Activated CD4-positive, alpha-beta T cell treated with anti-CD3 and anti-CD28 coated beads for 36 hours (primary cell): ENCODE data around the gene NOTUM. TPM values are rescaled to one million over a fixed set of nuclear protein-coding genes. Genes with fewer than 3 reads are reported as not detected.
"Not testable (repeated sequence)": the region's sequence is repeated elsewhere in the genome, so short reads cannot be mapped to it uniquely, and the experiment has no call there.

Experiments used
- ATAC-seq: fragments of 200-7000 bp; cut with Tn5 transposase; one replicate; pipeline ENCODE4 v1.10.0; 2021; ENCODE audit warnings: mild to moderate bottlenecking, moderate library complexity
- CTCF ChIA-PET: fragments of 350-600 bp; sonication (Branson Sonifier 250); formaldehyde crosslinking; loops from one replicate; lab custom pipeline; 2021; ENCODE audit warnings: antibody characterized with exemption; lab: Charles Lee
- POLR2A ChIA-PET: fragments of 350-600 bp; sonication (Branson Sonifier 250); formaldehyde crosslinking; loops from one replicate; lab custom pipeline; 2021; ENCODE audit warnings: antibody characterized with exemption, inconsistent platforms; lab: Charles Lee
- DNase-seq: peaks from one replicate; pipeline ENCODE4 v3.0.0-alpha.2; 2020
- H3K27ac Mint-ChIP-seq: one replicate; pipeline ENCODE4 v1.8.0; 2021; ENCODE audit warnings: mixed read lengths
- H3K27me3 Mint-ChIP-seq: one replicate; pipeline ENCODE4 v1.8.0; 2021; ENCODE audit warnings: mixed read lengths
- H3K36me3 Mint-ChIP-seq: one replicate; pipeline ENCODE4 v1.8.0; 2021; ENCODE audit warnings: low read depth, mixed read lengths
- H3K4me1 Mint-ChIP-seq: one replicate; pipeline ENCODE4 v1.8.0; 2021; ENCODE audit warnings: mixed read lengths
- H3K4me3 Mint-ChIP-seq: one replicate; pipeline ENCODE4 v1.8.0; 2021; ENCODE audit warnings: mild to moderate bottlenecking, moderate library complexity, mixed read lengths
- H3K9me3 Mint-ChIP-seq: one replicate; pipeline ENCODE4 v1.8.0; 2021; ENCODE audit warnings: low read depth, mixed read lengths
- intact Hi-C, 2 experiments: fragments of 100-400 bp; cut with DNase I in 1 of 2; cut with micrococcal nuclease in 1 of 2; formaldehyde crosslinking; loops; one replicate each; pipeline versions ENCODE4 v1.14.2 to v1.15.1; 2022 to 2024; cut with DNase I, micrococcal nuclease
- total RNA-seq, 2 experiments: library from RNA; stranded (reverse); gene quantifications; one replicate each; pipeline ENCODE4 v1.2.3, GENCODE V29; 2021

Gene NOTUM
- total RNA-seq, 2 experiments from 2014 or later, result 0.87 to 0.97 TPM

GRCh38 chr17:81923302-81924260 lies 37.4 kb downstream of the NOTUM start:
- peak; percentile 49 for DNase-seq
- Mint-ChIP-seq H3K4me3 (no peak overlapping the region), H3K36me3 (peaks cover 9% of the 10 kb centered on the region), H3K9me3 (no peaks in the 10 kb centered on the region), H3K27me3 (no peaks in the 10 kb centered on the region), H3K27ac (no peak overlapping the region), H3K4me1 (peaks cover 31% of the 10 kb centered on the region)
- ChIA-PET POLR2A (interaction anchor here (0.5 kb wide), 1 partner anchor 12 kb away, joined by 4 read pairs; no protein-coding TSS in a partner anchor), CTCF (interaction anchor here (0.6 to 2.1 kb wide), 3 partner anchors 11 to 596 kb away, joined by 3 to 8 read pairs (median 3); partner anchors contain the start of gene NOTUM)
- intact Hi-C loops, result loop anchor here in 1 of 2 experiments (10.0 kb wide), 1 partner anchor 371 kb away; no protein-coding TSS in a partner anchor
- no peak for ATAC-seq

GRCh38 chr17:81922566-81923301 lies 38.3 kb downstream of the NOTUM start:
- DNase-seq, result no peak
- Mint-ChIP-seq H3K9me3 (no peaks in the 10 kb centered on the region), H3K4me3 (no peak overlapping the region), H3K27ac (no peak overlapping the region), H3K4me1 (peaks cover 35% of the 10 kb centered on the region), H3K36me3 (peaks cover 10% of the 10 kb centered on the region), H3K27me3 (no peaks in the 10 kb centered on the region)
- ATAC-seq, result no peak
- ChIA-PET CTCF (no interaction called here), POLR2A (interaction anchor here (0.5 kb wide), 1 partner anchor 39 kb away, joined by 3 read pairs; no protein-coding TSS in a partner anchor)
- intact Hi-C loops, result loop anchor here in 1 of 2 experiments (10.0 kb wide), 1 partner anchor 372 kb away; no protein-coding TSS in a partner anchor

GRCh38 chr17:81921996-81922565 lies 38.9 kb downstream of the NOTUM start:
- Mint-ChIP-seq H3K27ac (no peak overlapping the region), H3K36me3 (peaks cover 14% of the 10 kb centered on the region), H3K4me1 (peaks cover 38% of the 10 kb centered on the region), H3K27me3 (no peaks in the 10 kb centered on the region), H3K9me3 (no peaks in the 10 kb centered on the region), H3K4me3 (no peak overlapping the region)
- ATAC-seq, result no peak
- CTCF ChIA-PET, result interaction anchor here (0.6 to 0.7 kb wide), 2 partner anchors 321 to 325 kb away, joined by 3 read pairs; no protein-coding TSS in a partner anchor
- POLR2A ChIA-PET, result interaction anchor here (0.5 kb wide), 1 partner anchor 39 kb away, joined by 3 read pairs; no protein-coding TSS in a partner anchor
- no peak for DNase-seq
- intact Hi-C loops, result loop anchor here in 1 of 2 experiments (10.0 kb wide), 1 partner anchor 373 kb away; no protein-coding TSS in a partner anchor

- Mint-ChIP-seq H3K4me1 (peaks cover 43% of the 10 kb centered on the region), H3K36me3 (peaks cover 18% of the 10 kb centered on the region), H3K27ac (no peak overlapping the region), H3K9me3 (no peaks in the 10 kb centered on the region), H3K4me3 (no peak overlapping the region), H3K27me3 (no peaks in the 10 kb centered on the region)
- CTCF ChIA-PET, result interaction anchor here (0.7 kb wide), 1 partner anchor 325 kb away, joined by 3 read pairs; no protein-coding TSS in a partner anchor
- POLR2A ChIA-PET, result no interaction called here
- intact Hi-C loops, result loop anchor here in 1 of 2 experiments (10.0 kb wide), 1 partner anchor 373 kb away; no protein-coding TSS in a partner anchor
- DNase-seq, result no peak
- ATAC-seq, result no peak
Observed at GRCh38 chr17:81921537-81921862, 39.5 kb downstream of the NOTUM start.

GRCh38 chr17:81920612-81921536 lies 40.1 kb downstream of the NOTUM start:
- H3K27ac Mint-ChIP-seq, result no peak overlapping the region
- H3K36me3 Mint-ChIP-seq, result peaks cover 22% of the 10 kb centered on the region
- POLR2A ChIA-PET, result no interaction called here
- ATAC-seq (no peak), DNase-seq (no peak)
- no peaks in the 10 kb centered on the region for H3K9me3 Mint-ChIP-seq
- no peak overlapping the region for H3K4me3 Mint-ChIP-seq
- H3K4me1 Mint-ChIP-seq, result peaks cover 40% of the 10 kb centered on the region
- no peaks in the 10 kb centered on the region for H3K27me3 Mint-ChIP-seq
- CTCF ChIA-PET, result interaction anchor here (0.7 kb wide), 1 partner anchor 324 kb away, joined by 3 read pairs; no protein-coding TSS in a partner anchor
- intact Hi-C loops, result loop anchor here in 1 of 2 experiments (10.0 kb wide), 1 partner anchor 374 kb away; no protein-coding TSS in a partner anchor

- ChIA-PET POLR2A (no interaction called here), CTCF (no interaction called here)
- Mint-ChIP-seq H3K9me3 (no peaks in the 10 kb centered on the region), H3K27me3 (no peaks in the 10 kb centered on the region), H3K27ac (peak overlapping the region; percentile 58), H3K36me3 (peaks cover 33% of the 10 kb centered on the region), H3K4me1 (peaks cover 27% of the 10 kb centered on the region), H3K4me3 (peak overlapping the region; percentile 85)
- ATAC-seq (no peak), DNase-seq (no peak)
- intact Hi-C loops, result loop anchor here in 1 of 2 experiments (1.0 to 10.0 kb wide), 8 partner anchors 8 to 536 kb away; partner anchors contain the start of genes ALYREF, ANAPC11, ASPSCR1 and CYBC1
Observed at GRCh38 chr17:81918832-81919545, 42.0 kb downstream of the NOTUM start.

- H3K36me3 Mint-ChIP-seq, result peaks cover 38% of the 10 kb centered on the region
Observed at GRCh38 chr17:81918333-81918669, 42.7 kb downstream of the NOTUM start.

GRCh38 chr17:81917565-81918332 lies 43.2 kb downstream of the NOTUM start, which contains the start of gene SIRT7:
Gene SIRT7 (minus strand): TSS chr17:81918176. CDS start chr17:81918131, 45 bp downstream.
- Mint-ChIP-seq H3K9me3 (no peaks in the 10 kb centered on the region), H3K27ac (peak within 1 kb of the TSS; percentile 82), H3K4me1 (peaks cover 23% of the 10 kb centered on the region), H3K4me3 (peak within 1 kb of the TSS; percentile 85), H3K36me3 (peaks cover 42% of the 10 kb centered on the region), H3K27me3 (no peaks in the 10 kb centered on the region)
- ATAC-seq (peak; percentile 87), DNase-seq (peak; percentile 90)
- ChIA-PET CTCF (interaction anchor here (0.6 to 1.2 kb wide), 4 partner anchors 35 to 46 kb away, joined by 4 read pairs; no protein-coding TSS in a partner anchor), POLR2A (interaction anchor here (0.8 to 1.1 kb wide), 2 partner anchors 48 to 105 kb away, joined by 3 to 6 read pairs; partner anchors contain the start of gene CENPX)
- intact Hi-C loops, result loop anchor here in 1 of 2 experiments (1.0 to 10.0 kb wide), 8 partner anchors 10 to 537 kb away; partner anchors contain the start of genes ALYREF, ANAPC11, ASPSCR1 and CYBC1

More at GRCh38 chr17:81918333-81918669, 42.7 kb downstream of the NOTUM start:
- H3K4me1 Mint-ChIP-seq, result peaks cover 25% of the 10 kb centered on the region
- peak overlapping the region; percentile 85 for H3K4me3 Mint-ChIP-seq
- peak; percentile 25 for ATAC-seq
- POLR2A ChIA-PET, H3K27me3 Mint-ChIP-seq, CTCF ChIA-PET, H3K9me3 Mint-ChIP-seq, DNase-seq: not testable (repeated sequence)
- intact Hi-C loops, result loop anchor here in 1 of 2 experiments (1.0 to 10.0 kb wide), 8 partner anchors 9 to 536 kb away; partner anchors contain the start of genes ALYREF, ANAPC11, ASPSCR1 and CYBC1
- H3K27ac Mint-ChIP-seq, result peak overlapping the region; percentile 58
